Esophagus squamous epithelium (tissue), 4 donors: ENCODE measurements around the gene GATAD2A.

Source experiments
- POLR2A ChIP-seq, 4 donors: fragments of 450-650 bp; IDR thresholded peaks; one replicate each; pipeline ENCODE4 v1.6.1; 2017; ENCODE audit warnings: antibody characterized with exemption in 4 of 4, mild to moderate bottlenecking in 4 of 4, moderate library complexity in 3 of 4
- TF ChIP-seq, protein P1 (sequence below), 6 experiments: fragments of 450-650 bp in 4 of 6; fragments of 200-600 bp in 2 of 6; sonication (generic) in 2 of 6; IDR thresholded peaks; one replicate each; pipeline ENCODE4 v1.5.1; 2016 to 2019; ENCODE audit warnings: antibody characterized with exemption in 6 of 6, mild to moderate bottlenecking in 4 of 6, moderate library complexity in 4 of 6

DNA sequence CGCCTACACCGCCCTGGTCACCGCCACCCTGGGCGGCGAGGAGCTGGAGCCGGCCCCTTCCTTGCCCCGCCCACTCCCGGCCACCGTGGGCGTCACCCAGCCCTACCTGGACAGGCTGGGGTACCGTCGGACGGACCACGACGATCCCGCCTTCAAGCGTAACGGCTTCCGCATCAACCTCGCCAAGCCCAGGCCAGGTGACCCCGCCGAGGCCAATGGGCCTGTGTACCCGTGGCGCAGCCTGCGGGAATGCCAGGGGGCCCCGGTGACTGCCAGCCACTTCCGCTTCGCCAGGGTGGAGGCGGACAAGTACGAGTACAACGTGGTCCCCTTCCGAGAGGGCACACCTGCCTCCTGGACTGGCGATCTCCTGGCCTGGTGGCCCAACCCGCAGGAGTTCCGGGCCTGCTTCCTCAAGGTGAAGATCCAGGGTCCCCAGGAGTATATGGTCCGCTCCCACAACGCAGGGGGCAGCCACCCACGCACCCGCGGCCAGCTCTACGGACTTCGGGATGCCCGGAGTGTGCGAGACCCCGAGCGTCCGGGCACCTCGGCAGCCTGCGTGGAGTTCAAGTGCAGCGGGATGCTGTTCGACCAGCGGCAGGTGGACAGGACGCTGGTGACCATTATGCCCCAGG is 139.6 kb downstream of the GATAD2A start:
- TF ChIP-seq, protein P1, sequence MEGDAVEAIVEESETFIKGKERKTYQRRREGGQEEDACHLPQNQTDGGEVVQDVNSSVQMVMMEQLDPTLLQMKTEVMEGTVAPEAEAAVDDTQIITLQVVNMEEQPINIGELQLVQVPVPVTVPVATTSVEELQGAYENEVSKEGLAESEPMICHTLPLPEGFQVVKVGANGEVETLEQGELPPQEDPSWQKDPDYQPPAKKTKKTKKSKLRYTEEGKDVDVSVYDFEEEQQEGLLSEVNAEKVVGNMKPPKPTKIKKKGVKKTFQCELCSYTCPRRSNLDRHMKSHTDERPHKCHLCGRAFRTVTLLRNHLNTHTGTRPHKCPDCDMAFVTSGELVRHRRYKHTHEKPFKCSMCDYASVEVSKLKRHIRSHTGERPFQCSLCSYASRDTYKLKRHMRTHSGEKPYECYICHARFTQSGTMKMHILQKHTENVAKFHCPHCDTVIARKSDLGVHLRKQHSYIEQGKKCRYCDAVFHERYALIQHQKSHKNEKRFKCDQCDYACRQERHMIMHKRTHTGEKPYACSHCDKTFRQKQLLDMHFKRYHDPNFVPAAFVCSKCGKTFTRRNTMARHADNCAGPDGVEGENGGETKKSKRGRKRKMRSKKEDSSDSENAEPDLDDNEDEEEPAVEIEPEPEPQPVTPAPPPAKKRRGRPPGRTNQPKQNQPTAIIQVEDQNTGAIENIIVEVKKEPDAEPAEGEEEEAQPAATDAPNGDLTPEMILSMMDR (IDR thresholded peaks at IDR 0.05), result no peak
- no peak for TF ChIP-seq POLR2A (IDR thresholded peaks at IDR 0.05)
